HuH-7.5 (cell line): Measurements from ENCODE around the gene OSGEP.
"Not testable (repeated sequence)": the region's sequence is repeated elsewhere in the genome, so short reads cannot be mapped to it uniquely, and the experiment has no call there.

Experiments
- DNase-seq: peaks from one replicate; pipeline ENCODE4 v3.0.0; 2011; ENCODE audit warnings: low spot score

Gene OSGEP

DNA sequence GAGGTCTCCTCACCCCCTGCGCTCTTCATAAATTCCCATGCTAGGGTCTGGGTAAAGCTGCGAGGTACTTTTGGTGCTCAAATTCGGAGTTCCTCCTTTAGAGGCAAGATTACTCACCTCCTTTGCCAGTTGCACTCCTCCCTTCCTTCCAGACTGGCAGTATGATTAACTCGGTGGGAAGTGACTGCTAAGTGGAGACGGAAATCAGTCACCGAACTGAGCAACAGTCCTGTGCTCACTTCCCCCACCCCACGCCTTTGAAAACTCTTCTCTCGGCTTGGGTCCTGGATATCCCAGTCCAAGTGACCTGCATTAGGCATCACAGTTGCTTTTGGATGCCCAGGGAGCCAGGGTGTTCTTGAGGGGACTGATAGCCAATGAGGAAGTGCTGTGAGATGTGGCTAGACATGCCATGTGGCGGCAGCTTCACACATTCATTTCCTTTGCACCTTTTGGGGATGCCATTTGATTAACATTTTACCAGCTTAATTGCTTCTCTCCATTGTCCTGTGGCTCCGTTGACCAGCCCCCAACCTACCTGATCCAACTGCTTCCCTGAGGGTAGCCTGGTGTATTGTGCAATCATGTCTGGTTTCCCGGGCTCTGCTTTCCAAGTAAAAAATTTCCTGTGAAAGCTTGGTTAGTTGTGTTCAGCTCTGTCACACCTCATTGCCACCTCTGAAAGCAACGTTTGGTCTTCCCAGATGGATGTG lies 15.4 kb upstream of the OSGEP start:
- DNase-seq, result no peak

DNA sequence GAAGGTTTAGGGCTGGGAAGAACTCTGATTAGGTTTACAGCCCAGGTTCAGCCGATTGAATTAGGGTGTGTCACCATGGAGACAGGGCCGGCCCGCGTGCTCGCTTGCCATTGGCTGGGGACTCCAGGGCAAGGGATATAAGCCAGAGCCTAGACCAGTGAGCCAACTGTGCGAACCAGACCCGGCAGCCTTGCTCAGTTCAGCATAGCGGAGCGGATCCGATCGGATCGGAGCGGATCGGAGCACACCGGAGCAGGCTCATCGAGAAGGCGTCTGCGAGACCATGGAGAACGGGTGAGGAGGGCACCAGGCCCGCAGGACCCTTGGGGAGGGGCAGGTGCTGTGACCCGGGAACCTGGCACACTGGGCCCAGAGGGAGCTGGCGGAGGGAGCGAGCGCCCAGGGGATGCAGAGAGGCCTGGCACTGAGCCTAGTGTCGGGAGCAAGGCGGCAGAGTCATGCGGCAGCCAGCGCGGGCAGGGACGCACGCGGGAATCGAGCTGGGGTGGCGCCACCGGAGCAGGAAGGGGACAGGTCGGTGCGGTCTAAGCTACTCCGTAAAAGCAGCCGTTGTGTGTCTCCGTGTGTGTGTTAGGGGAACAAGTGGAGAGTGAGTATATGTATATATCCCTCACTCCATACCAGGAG lies 14.8 kb upstream of the OSGEP start, which contains the start of gene PNP:
TSS of gene PNP (plus strand) at position 165 of the 648 bp plus-strand sequence. CDS start at position 284, 119 bp downstream.
- peak; percentile 85 for DNase-seq

DNA sequence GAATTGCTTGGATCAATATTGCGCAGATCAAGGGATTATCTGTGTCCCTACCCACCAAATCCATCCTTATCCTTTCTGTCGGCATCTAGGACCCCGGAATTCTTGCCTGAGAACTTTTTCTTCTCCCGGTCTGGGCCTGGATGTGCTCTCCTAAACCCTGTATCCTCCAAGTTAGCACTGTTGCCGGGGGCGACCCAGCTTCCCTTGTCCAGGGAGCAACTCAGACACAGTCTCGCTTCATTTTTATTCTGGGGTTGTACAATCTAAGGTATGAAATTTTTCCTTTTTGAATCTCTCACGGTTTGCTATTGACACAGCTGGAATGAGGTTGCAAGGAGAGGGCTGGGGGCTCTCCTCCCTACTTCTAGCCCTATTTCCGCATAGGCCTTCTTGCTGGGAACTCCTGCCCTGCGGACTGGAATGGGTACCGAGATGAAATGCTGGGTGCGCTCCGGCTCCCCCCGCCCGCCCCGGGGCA lies 14.2 kb upstream of the OSGEP start:
- no peak for DNase-seq

DNA sequence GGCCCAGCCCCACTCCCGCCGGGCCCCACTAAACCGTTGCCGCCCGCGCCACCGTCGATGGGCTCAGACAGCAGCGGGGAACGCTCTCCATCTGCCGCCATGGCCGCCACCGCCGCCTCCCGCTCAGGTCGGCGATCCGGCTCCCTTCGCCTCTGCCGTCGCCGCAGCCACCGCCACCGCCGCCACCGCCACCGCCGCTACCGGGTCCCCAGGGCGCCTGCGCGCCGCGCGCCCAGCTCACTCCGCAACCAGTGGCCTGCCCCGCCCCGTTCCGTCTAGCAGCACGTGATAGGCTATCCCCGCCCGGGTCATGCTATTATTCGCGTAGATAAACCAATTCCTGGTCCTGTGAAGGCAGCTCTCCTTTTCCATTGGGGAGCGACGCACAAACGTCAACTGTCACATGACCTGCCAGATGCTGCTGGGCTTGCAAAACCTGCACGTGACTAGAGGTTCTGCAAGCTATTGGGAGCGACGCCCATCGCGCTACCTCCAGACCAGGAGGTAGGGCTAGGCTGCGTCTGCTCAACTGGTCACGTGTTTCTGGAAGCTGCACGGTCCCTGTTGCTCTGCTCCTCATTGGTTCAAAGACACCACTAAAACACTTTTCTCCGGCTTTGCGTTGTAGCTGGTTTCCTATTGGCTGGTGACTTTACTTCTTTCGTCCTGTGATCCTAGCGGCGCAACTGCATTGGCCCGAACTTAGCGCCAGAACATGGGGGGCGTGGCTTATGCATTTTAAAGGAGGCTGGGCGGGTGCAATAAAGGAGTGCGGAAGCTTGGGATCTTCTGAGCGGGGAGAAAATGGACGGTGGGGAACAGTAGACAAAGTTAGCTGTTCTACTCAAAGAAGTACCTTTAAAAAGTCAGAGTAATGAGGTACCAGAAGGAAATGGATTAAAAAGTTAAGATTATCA lies 6.9 kb upstream of the OSGEP start, which contains the start of gene PIP4P1:
TSS of gene PIP4P1 (minus strand) at position 210 of the 917 bp plus-strand sequence. CDS start at position 101, 109 bp downstream.
- DNase-seq, result peak; percentile 90

DNA sequence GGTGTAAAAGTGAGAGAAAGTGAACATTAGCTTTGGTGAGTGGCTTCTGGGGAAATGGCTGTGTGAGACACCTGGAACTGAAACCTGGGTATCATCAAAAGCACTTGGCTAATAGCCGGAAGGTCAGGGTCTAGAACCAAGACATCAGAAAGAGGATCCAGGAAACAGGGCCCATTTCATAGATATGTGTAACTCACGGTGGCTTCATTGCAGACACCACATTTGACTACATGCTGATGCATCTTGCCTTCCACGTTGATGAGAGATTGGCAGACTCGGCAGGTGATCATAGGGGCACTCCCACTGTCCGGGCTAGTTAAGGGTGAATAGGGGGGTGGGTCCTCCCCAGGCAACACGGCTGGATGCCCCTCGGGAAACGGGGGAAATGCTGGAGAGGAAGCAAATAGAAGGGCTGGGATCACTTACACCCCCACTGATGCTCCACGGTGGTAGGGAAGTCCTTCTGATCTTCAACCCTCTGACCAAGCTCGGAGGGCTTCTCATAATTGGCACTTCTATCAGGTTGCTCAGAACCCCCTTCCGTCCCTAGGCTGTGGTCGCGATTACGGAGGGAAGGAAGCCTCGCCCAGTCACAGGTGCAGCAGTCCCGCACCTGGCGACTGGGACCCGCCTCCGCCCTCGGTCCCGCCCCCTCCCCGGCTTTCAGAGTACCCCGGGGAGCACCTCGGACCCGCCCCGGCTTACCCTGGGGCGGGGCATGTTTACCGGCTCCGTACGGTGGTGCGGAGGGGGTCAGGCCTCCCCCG lies 6.0 kb upstream of the OSGEP start:
- no peak for DNase-seq

DNA sequence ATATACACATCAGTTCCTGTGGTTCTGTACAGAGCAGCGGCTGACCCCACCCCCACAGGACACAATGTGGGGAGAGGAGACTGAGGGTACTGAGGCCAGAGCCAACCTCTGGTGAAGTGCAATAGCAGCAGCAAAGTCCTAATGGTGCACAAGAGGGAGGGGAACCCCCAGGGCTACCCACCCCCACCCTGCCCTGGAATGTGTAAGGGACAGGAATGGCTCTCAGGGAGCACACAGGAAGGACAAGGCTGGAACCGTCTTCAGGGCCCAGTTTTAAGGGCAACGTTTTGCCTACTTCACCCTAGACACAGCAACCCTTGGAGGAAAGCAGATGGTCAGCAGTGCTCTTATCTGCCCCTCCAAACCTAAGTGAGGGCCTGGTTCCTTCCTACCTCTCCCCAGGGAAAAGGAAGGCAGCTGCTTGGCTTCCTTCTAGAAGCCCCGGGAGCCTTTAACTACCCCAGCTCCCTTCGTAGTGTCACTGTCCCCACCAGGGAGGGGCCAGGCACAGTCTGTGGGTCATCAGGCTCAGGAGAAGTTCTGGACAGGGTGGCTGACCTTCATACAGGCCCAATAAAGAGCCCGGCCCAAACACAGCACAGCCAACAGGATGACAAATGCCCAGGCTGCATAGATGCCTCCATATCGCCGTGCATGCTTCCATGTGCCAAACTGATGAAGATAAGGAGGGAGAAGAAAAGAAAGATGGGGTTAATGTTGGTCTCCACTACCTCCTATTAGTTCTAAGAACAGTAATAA lies 3.6 kb upstream of the OSGEP start:
- no peak for DNase-seq

DNA sequence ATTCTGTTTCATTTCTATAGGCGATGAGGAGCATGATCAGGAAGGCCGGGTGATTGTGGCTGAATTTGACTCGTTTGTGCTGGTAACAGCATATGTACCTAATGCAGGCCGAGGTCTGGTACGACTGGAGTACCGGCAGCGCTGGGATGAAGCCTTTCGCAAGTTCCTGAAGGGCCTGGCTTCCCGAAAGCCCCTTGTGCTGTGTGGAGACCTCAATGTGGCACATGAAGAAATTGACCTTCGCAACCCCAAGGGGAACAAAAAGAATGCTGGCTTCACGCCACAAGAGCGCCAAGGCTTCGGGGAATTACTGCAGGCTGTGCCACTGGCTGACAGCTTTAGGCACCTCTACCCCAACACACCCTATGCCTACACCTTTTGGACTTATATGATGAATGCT lies 2.4 kb upstream of the OSGEP start:
- DNase-seq, result no peak

DNA sequence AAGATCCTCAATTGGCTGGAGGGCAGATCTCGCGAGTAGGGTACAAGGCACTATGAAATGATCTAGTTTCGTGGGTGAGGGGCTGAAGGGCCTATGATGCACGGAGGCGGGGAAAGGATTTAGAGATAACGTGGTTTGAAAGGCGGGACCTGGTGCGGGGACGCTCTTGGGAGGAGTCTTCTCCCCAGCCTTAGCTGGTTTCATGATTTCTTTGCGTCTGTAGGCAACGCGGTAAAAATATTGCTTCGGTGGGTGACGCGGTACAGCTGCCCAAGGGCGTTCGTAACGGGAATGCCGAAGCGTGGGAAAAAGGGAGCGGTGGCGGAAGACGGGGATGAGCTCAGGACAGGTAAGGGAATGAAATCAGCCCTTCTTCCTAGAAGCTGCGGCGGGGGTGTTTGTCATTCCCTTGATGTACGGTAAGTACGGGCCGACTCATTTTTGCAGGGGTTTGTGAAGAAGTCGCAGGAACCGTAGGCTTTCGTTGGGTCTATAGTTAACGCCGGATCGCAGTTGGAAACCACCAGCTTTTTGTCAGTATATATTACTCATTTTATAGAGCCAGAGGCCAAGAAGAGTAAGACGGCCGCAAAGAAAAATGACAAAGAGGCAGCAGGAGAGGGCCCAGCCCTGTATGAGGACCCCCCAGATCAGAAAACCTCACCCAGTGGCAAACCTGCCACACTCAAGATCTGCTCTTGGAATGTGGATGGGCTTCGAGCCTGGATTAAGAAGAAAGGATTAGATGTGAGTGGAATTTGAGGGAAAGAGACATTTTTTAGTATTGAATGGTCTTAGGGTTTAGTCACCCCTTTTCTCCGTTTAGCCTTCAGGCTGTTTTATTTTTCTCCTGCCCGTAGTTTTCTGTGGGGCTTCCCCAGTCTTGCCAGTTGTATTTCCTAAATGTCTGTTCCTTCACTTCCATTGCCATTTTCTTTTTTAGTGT lies 1.0 kb upstream of the OSGEP start:
- DNase-seq, result peak; percentile 70

DNA sequence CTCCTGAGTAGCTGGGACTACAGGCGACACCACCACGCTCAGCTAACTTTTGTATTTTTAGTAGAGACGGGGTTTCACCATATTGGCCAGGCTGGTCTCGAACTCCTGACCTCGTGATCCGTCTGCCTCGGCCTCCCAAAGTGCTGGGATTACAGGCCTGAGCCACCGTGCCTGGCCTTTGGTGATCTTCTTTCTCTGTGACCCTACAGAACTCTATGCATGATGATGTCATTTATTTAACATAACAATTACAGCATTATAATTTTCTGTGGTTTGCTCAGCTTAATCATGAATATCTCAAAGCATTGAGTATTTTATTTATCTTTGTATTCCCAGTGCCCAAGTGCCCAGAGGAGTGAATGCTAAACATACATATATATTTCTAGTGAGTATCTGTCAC lies 1.8 kb downstream of the OSGEP start:
- DNase-seq, result not testable (repeated sequence)

DNA sequence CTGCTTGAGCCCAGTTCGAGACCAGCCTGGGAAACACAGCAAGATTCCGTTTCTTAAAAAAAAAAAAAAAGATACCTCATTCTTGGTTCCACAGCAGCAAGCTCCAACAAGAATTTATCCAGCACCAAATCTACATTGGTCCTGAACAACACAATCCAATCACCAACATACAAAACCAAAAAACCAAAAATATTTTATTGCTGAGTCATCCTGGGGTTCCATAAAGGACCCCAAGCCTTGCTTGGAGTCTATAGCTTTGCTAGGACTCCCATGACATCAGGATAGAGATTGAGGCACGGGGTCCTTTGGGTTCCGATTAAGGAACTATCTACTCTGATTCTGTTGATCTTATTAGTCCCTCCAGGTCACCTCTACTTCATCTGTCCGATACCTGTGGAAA lies 7.7 kb downstream of the OSGEP start:
- no peak for DNase-seq

DNA sequence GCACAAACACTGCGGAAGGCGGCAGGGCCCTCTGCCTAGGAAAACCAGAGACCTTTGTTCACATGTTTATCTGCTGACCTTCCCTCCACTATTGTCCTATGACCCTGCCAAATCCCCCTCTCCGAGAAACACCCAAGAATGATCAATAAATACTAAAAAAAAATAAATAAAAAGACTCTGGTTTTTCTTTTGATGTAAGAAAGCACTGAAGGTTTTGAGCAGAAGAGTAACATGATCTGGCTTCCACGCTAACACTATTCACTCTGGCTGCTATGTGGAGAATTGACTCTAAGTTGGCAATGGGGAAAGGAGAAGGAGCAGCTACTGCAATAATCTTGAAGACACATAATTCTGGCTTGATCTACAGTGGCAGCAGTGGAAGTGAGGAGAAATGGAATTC lies 11.0 kb downstream of the OSGEP start:
- not testable (repeated sequence) for DNase-seq

DNA sequence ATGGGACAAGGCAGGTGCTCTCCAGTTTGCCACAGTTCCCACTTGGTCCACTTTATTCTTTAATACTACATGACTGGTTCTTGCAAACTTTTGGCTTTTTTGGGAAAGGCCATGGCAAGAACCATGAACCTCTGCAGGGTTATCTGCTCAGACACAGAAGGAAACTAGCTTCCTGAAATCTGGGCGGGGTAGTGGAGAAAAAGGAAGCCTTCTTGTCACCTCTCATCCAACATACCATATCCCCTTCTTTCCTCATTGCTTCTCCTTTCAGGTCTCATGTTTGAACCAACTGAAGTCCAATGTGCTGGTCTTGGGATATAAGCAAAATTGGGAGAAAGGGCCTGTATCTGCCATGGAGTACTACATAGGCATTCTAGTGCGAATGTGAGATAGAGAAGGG lies 13.2 kb downstream of the OSGEP start:
- no peak for DNase-seq

DNA sequence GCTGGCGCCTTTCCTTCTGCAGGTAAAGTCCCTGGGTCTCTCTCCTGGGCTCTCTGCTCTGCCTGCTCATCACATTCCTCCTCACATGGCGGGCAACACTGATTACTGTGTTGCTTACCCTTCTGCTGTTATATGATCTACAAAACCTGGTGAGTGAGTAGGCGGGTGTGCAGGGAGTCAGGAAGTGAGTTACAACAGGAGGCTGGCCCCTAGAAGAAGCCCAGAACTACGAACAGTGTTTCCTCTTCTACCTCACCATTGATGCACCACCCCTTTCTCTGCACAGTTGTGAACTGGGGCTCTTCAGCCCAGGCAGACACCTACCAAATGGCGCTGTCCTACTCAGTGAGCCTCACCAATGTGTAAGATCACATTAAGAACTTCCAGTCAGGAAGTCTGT lies 13.7 kb downstream of the OSGEP start:
- no peak for DNase-seq

DNA sequence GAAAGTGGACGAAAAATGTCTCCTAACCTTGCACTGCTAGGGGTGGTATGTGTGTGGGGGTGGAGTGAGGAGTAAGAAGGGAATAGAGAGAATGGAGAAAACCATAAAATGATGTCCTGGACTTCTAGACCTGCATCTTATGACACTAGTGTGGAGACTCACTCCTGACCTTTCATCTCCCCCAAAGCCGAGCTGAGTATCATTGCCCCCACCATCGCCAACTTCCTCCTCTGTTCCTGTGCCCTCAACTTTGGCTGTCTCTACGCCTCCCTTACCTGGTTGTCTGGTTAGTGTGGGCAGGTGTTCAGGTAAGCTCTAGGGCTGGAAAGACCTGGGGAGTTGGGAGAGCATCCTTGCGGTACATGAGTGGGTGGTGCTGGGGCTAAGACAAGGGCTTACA lies 14.1 kb downstream of the OSGEP start:
- no peak for DNase-seq

DNA sequence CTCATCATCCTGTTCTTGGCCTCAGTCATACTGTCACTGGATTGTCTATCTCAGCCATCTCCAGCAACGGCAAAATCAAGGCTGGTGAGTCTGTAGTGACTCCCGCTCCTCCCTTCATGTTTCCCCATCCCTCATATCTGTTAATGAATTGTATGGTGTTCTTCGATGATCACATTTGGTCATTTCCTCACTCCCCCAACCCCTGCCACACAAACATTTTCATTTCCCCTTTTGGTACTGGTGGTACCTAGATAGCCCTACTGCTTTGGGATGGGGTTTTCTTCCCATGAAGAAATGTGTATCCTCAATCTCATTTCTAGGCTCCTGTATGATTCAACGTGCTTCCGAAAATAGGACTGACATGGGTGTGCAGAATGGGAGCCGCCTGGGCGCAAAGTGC lies 15.9 kb downstream of the OSGEP start:
- no peak for DNase-seq

DNA sequence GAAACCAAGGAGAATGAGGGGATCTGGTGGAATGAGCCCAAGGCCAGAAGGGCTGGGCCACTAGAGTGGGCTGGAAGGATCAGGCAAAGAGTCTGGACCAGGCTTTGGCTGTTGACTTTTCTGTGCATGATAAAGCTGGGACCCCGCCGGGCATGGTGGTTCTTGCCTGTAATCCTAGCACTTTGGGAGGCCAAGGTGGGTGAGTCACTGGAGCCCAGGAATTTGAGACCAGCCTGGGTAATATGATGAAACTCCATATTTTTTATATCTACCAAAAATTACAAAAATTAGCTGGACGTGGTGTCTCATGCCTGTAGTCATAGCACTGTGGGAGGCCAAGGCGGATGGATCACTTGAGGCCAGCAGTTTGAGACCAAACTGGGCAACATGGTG lies 18.3 kb downstream of the OSGEP start:
- no peak for DNase-seq

DNA sequence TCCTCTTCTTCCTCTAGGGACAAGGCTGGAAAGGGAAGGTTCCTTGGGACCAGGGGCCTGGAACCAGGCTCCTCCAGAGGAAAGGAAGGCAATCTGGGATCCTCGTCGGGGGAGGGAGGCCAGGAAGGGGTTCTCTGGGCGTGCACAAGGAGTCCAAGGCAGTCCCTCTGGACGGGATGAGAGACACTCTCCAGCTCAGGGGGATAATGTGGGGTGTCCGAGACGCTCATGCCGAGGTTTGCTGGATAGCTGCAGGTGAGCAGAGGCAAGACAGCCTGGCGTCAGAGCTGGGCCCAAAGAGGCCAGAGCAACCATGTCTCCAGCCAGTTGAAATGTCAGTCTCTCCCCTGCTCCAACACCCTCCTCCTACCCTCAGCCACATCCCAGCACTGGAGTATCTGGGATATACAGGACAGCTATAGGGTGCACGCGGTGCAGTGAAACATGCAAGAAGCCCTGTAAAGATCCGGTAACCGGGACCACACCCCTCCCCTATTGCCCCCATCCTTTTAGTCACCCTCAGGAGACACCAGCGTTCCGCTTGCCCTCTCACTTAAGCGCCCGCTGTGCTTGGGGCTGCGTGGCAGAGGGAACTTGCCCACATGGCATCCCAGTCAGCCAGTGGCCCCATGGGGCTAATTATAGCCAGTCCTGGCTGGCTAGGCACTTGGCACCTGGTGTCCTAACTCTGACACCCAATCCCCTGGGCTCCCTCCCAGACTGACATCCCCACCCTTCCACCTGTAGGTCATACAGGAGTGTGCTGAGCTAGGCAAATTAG lies 18.8 kb downstream of the OSGEP start, which contains the start of gene KLHL33:
TSS of gene KLHL33 (minus strand) at position 585 of the 781 bp plus-strand sequence. CDS start at position 230, 355 bp downstream.
- DNase-seq, result no peak

DNA sequence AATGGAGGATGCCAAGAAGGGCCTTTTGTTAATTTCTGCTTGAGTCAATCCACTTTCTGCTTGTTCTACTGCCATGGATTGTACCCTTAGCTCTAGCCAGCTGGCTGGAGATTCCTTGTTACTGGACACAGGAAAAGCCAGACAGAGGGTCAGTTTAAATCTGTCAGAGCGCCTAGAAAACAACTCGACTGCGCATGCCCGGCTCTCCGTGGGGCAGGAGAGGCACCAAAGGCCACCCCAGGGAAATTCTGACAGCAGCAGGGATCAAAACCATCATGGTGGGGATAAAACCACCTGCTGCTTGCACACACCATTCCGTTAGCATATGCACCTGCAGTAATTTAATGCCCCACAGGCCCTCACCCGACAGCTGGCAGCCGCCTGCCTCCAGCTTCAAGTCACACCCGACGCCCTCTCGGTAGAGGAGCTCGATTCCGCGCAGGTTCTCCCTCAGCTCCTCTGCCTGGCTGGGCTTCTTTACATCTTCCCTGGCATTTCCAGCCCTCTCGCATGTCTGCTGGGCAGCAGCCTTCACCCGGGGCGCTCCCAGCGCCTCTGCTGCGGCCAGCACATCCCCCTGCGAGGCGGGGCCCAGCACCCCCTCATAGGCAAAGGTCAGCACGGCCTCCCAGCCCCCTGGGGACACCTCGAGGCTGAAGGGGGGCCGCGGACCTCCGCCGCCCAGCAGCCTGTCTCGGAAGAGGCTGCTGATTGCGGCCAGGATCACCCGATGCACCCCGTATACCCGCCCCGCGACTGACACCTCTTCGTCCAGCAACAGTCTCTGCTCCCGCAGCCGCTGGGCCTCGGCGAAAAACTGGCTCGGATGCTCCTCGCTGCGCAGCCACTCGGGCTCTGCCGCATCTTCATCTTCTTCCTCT lies 19.7 kb downstream of the OSGEP start:
- DNase-seq, result no peak
